Omental fat pad (tissue), 4 donors: ENCODE results near the gene ZNF621. TPM values are rescaled to one million over a fixed set of nuclear protein-coding genes. Genes with fewer than 3 reads are reported as not detected.

Experiments
- ATAC-seq: fragments of 150-250 bp; one replicate; pipeline ENCODE4 v1.9.1; 2016; ENCODE audit warnings: mild to moderate bottlenecking, moderate library complexity; ENCODE audit not compliant: low FRiP score
- DNase-seq: peaks from one replicate; pipeline ENCODE4 v3.0.0-alpha.2; 2019; ENCODE audit warnings: low spot score
- total RNA-seq, 4 donors: library from RNA; depleted of rRNA; stranded (reverse); fragments of >200 nt; gene quantifications; one replicate each; pipeline ENCODE4 v1.1.0, GENCODE V29; 2016
- TF ChIP-seq, protein P1 (sequence below), 3 donors: fragments of 450-650 bp; IDR thresholded peaks; one replicate each; pipeline ENCODE4 v1.5.1; 2016 to 2017; ENCODE audit warnings: antibody characterized with exemption in 3 of 3, mild to moderate bottlenecking in 3 of 3, moderate library complexity in 2 of 3

ZNF621 gene
- total RNA-seq, 4 donors from 2014 or later = 12.2 to 26.8 (median 16.4) TPM

DNA sequence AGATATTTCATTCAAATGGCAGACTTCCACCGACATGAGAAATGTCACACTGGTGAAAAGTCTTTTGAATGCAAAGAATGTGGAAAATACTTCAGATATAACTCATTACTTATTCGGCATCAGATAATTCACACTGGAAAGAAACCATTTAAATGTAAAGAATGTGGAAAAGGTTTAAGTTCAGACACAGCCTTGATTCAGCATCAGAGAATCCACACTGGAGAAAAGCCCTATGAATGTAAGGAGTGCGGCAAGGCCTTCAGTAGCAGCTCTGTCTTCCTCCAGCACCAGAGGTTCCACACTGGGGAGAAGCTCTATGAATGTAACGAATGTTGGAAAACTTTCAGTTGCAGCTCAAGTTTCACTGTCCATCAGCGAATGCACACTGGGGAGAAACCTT lies 8.6 kb upstream of the ZNF621 start:
- TF ChIP-seq, protein P1, sequence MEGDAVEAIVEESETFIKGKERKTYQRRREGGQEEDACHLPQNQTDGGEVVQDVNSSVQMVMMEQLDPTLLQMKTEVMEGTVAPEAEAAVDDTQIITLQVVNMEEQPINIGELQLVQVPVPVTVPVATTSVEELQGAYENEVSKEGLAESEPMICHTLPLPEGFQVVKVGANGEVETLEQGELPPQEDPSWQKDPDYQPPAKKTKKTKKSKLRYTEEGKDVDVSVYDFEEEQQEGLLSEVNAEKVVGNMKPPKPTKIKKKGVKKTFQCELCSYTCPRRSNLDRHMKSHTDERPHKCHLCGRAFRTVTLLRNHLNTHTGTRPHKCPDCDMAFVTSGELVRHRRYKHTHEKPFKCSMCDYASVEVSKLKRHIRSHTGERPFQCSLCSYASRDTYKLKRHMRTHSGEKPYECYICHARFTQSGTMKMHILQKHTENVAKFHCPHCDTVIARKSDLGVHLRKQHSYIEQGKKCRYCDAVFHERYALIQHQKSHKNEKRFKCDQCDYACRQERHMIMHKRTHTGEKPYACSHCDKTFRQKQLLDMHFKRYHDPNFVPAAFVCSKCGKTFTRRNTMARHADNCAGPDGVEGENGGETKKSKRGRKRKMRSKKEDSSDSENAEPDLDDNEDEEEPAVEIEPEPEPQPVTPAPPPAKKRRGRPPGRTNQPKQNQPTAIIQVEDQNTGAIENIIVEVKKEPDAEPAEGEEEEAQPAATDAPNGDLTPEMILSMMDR (IDR thresholded peaks at IDR 0.05) = no peak
- no peak for DNase-seq

DNA sequence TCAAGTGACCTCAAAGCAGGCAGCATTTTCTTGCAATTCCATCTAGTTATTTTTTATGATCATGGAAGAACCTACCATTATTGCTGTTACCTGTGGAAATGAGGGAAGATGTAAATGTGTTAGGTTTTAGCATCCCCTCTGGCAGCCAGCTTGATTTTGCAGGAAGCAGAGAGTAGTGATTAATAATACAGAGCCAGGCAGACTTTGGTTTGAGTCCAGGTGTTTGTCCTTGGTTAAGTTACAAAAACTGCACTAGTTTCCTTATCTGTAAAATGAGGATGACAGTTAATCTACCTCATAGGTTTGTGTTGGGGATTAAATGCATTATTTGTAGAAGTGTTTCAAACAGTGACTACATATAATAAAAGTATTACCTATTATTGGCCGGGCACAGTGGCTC lies 6.7 kb upstream of the ZNF621 start:
- ATAC-seq = no peak
- TF ChIP-seq, protein P1 (IDR thresholded peaks at IDR 0.05) = no peak
- DNase-seq = no peak

More for the DNA sequence above, 8.6 kb upstream of the ZNF621 start:
- ATAC-seq = no peak

DNA sequence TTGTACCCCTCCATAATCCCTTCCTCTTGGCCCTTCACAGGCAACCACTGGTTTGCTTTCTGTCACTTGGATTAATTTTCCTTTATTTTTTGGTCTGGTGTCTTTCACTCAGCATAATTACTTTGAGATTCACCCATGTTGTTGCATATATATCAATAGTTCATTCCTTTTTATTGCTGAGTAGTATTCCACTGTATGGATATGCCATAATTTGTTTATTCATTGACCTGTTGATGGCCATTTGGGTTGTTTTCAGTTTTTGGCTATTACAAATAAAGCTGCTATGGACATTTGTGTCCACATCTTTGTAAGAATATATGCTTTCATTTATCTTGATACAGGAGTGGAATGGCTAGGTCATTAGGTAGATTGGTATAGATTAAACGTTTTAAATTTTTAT lies 5.9 kb upstream of the ZNF621 start:
- TF ChIP-seq, protein P1 (IDR thresholded peaks at IDR 0.05) = no peak
- DNase-seq = no peak

DNA sequence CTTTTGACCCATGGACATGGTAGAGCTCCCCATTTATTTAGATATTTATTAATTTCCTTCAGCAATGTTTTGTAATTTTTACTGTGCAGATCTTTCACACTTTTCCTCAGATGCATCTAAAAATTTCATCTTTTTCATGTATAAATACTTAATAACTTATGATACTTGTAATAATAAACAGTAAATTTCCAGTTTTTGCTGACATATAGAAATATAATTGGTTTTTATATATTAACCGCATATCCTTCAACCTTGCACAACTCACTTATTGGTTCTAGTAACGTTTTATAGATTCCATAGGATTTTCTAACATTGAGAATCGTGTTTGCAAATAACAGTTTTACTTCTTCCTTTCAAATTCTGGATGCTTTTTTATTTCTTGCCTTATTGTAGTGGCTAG lies 3.5 kb upstream of the ZNF621 start:
- no peak for ATAC-seq
- no peak for DNase-seq
- TF ChIP-seq, protein P1 (IDR thresholded peaks at IDR 0.05) = no peak

More for the DNA sequence above, 5.9 kb upstream of the ZNF621 start:
- no peak for ATAC-seq

DNA sequence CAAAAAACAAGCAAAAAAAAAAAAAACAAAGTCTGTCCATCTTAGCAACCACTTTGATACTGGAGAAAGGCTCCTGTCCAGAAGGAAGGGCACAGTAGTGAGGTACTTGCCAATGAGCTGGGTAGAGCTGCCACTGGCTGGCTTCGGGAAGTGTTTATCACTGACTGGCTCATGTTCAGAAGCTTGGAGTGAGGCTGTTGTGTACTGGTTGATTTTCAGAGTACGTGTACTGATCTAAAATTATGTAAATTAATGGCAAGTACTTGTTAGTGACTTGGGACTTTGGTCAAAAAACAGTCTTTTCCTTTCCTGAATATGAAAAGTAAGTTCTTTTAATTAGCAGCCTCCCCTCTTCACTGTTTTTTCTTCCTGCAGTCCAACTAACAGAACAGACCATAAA lies 979 bp upstream of the ZNF621 start:
- TF ChIP-seq, protein P1 (IDR thresholded peaks at IDR 0.05) = no peak
- ATAC-seq (no peak), DNase-seq (no peak)

DNA sequence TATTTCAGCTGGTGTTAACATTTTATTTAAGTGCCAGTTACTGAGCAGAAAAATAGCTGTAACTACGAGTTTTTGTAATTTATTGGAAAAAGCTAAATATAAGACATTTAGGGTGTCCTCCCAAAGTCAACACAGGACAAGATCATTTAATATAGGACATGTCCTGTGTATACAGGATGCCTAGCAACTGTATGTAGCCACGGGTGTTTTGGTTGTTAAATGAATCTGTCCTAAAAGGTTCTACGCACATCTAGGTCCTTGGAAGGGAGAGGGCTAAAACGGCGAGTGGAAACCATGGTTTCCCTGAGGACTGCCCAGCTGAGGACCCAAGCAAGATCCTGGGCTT lies 565 bp upstream of the ZNF621 start:
- no peak for DNase-seq
- TF ChIP-seq, protein P1 (IDR thresholded peaks at IDR 0.05) = no peak
- ATAC-seq = no peak

DNA sequence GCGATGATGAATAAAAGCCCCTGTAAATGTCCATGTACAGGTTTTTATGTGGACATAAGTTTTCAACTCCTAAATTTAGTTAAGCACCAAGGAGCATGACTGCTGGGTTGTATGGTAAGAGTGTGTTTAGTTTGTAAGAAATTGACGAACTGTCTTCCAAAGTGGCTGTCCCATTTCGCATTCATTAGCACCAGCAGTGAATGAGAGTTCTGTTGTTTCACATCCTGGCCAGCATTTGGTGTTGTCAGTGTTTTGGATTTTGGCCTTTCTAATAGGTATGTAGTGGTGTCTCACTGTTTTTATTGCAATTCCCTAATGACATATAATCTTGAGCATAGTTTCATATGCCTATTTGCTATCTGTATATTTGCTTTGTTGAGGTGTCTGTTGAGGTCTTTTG lies 3.7 kb downstream of the ZNF621 start:
- TF ChIP-seq, protein P1 (IDR thresholded peaks at IDR 0.05) = no peak
- no peak for DNase-seq
- no peak for ATAC-seq
